Prostate gland (tissue), 2 donors: ENCODE results near the gene TAPBP. TPM values are rescaled to one million over a fixed set of nuclear protein-coding genes. Genes with fewer than 3 reads are reported as not detected.
A peak's percentile ranks its signal among the peaks of the same experiment; 100 is the strongest.
"Not testable (repeated sequence)": the region's sequence is repeated elsewhere in the genome, so short reads cannot be mapped to it uniquely, and the experiment has no call there.

ENCODE experiments used
- DNase-seq: peaks from one replicate; pipeline ENCODE4 v3.0.0-alpha.2; 2019; ENCODE audit warnings: low spot score
- H3K27ac ChIP-seq, 2 donors: fragments of 200-600 bp; sonication (generic); 2 replicates each; pipeline ENCODE4 v1.5.1; 2017 to 2019
- H3K27me3 ChIP-seq: fragments of 200-600 bp; sonication (generic); replicated peaks from 2 replicates; pipeline ENCODE4 v1.5.1; 2019; ENCODE audit not compliant: insufficient read depth
- H3K36me3 ChIP-seq, 2 donors: fragments of 200-600 bp; sonication (generic); 1 replicate in 1 of 2; 2 replicates in 1 of 2; pipeline versions ENCODE4 v1.5.1 to v1.8.1; 2017 to 2019
- H3K4me1 ChIP-seq: fragments of 200-600 bp; sonication (generic); replicated peaks from 2 replicates; pipeline ENCODE4 v1.5.1; 2019
- H3K4me3 ChIP-seq, 2 donors: fragments of 200-600 bp; sonication (generic); 2 replicates each; pipeline ENCODE4 v1.5.1; 2017 to 2019
- H3K9me3 ChIP-seq: fragments of 200-600 bp; sonication (generic); 2 replicates; pipeline ENCODE4 v1.5.1; 2017
- POLR2A ChIP-seq: fragments of 450-650 bp; IDR thresholded peaks from one replicate; pipeline ENCODE4 v1.6.1; 2016; ENCODE audit warnings: antibody characterized with exemption, mild to moderate bottlenecking
- POLR2AphosphoS5 ChIP-seq: sonication (generic); formaldehyde crosslinking; IDR thresholded peaks from one replicate; pipeline ENCODE4 v1.6.1; 2017; ENCODE audit warnings: antibody characterized with exemption
- WGBS: methylation state at CpG from one replicate; pipeline ENCODE4 v1.1.5; 2018; 5-methylcytosine and 5-hydroxymethylcytosine counted together
- intact Hi-C: fragments of 100-400 bp; cut with DNase I; formaldehyde crosslinking; loops from one replicate; pipeline ENCODE4 v1.14.2; 2022
- total RNA-seq, 2 donors: library from RNA; depleted of rRNA; stranded (reverse); fragments of >200 nt; gene quantifications; one replicate each; pipeline ENCODE4 v1.1.0, GENCODE V29; 2016
- TF ChIP-seq, protein P1 (sequence below), 4 experiments: fragments of 200-600 bp in 2 of 4; fragments of 450-650 bp in 2 of 4; sonication (generic) in 2 of 4; IDR thresholded peaks; 1 replicate in 3 of 4; 2 replicates in 1 of 4; pipeline ENCODE4 v1.5.1; 2016 to 2019; ENCODE audit warnings: antibody characterized with exemption in 4 of 4, mild to moderate bottlenecking in 2 of 4, moderate library complexity in 2 of 4

TAPBP gene
- 100 to 1,000 TPM; 190 to 192 TPM for total RNA-seq

DNA sequence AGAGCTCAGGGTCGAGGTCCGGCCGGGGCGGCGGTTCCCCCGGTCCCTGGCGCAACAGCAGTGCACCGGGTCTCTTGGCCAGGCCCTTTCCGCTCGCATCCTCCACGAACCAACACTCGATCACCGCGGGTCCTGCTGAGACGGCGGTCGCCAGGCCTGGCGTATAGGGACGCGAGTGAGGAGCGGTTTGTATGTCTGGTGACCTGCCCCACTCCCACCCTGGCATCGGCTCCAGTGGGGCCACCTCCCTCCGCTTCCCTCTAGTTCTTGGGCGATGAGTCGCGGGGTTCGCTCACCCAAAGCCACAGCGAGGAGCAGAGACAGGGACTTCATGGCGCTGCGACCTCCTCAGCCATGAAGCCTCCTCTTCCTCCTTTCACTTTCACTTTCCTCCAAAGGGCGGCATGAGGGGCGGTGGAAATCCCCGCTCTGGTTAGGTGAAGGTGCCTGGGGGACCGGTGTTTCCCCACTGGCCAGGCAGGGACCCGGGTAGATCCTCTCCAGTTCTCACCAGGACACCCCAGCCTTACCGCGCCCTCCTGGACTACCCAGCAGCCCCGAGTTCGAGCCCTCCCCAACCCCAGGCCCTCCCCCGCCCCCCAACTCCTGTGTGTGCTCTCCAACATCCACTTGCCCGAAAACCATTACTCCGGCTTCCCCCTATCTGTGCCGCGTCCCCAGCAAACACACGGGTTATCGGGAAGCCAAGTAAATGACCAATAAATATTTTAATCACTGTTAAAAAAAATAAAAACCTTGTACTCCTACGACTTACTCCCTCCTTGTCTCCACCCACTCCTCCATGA, at the start of gene TAPBP:
TSS of gene TAPBP (minus strand) at position 370 of the 806 bp plus-strand sequence. CDS start at position 333, 37 bp downstream.
- Histone ChIP-seq H3K4me1 (peaks cover 7% of the 10 kb centered on the region), H3K36me3 (no peaks in the 10 kb centered on the region)

DNA sequence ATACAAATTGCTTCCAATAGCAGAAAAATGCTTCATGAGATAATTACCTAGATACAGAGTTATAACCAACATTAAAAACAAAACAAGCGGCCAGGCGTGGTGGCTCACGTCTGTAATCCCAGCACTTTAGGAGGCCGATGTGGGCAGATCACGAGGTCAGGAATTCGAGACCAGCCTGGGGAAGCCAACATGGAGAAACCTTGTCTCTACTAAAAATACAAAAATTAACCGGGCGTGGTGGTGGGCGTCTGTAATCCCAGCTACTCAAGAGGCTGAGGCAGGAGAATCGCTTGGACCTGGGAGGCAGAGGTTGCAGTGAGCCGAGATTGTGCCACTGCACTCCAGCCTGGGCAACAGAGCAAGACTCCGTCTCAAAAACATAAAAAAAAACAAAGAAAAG, 49.6 kb upstream of the TAPBP start:
- H3K27ac ChIP-seq, H3K4me1 ChIP-seq, H3K36me3 ChIP-seq, intact Hi-C loops, H3K27me3 ChIP-seq, DNase-seq, H3K9me3 ChIP-seq, H3K4me3 ChIP-seq: not testable (repeated sequence)
- 76% methylated on average over 12 of the region's 12 CpGs for WGBS

More for the DNA sequence above, at the start of gene TAPBP:
- DNase-seq, result peak; percentile 61
- Histone ChIP-seq H3K27me3 (no peaks in the 10 kb centered on the region), H3K9me3 (no peaks in the 10 kb centered on the region), H3K27ac (peak within 1 kb of the TSS; percentile 96 to 99), H3K4me3 (peak within 1 kb of the TSS; percentile 72 to 87)
- intact Hi-C loops, result no loop called here
- WGBS, result 1% methylated on average over 47 of the region's 47 CpGs
- TF ChIP-seq, protein P1, sequence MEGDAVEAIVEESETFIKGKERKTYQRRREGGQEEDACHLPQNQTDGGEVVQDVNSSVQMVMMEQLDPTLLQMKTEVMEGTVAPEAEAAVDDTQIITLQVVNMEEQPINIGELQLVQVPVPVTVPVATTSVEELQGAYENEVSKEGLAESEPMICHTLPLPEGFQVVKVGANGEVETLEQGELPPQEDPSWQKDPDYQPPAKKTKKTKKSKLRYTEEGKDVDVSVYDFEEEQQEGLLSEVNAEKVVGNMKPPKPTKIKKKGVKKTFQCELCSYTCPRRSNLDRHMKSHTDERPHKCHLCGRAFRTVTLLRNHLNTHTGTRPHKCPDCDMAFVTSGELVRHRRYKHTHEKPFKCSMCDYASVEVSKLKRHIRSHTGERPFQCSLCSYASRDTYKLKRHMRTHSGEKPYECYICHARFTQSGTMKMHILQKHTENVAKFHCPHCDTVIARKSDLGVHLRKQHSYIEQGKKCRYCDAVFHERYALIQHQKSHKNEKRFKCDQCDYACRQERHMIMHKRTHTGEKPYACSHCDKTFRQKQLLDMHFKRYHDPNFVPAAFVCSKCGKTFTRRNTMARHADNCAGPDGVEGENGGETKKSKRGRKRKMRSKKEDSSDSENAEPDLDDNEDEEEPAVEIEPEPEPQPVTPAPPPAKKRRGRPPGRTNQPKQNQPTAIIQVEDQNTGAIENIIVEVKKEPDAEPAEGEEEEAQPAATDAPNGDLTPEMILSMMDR (IDR thresholded peaks at IDR 0.05), result no peak
- TF ChIP-seq POLR2A, result peak; percentile 68
- peak; percentile 70 for TF ChIP-seq POLR2AphosphoS5

DNA sequence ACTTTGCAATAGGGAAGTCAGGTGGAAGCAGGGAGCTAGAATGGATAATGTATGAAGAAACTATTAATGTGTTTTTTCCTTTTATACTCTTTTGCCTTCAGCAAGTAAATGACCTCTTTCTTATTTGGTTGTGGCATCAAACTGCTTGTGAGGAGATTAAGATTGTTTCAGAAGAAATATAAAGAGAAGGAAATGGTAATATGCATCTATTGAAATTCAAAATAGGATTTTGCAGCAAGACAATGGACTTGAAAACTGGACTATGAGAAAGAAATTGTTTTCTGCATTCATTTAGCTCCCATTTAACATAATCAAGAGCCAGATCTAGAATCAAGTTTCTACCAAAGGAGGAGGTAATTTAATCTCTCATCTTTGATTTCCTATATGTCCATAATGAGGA, 45.5 kb upstream of the TAPBP start:
- intact Hi-C loops, result no loop called here
- Histone ChIP-seq H3K27me3 (no peaks in the 10 kb centered on the region), H3K27ac (no peak overlapping the region), H3K4me1 (no peaks in the 10 kb centered on the region), H3K9me3 (no peaks in the 10 kb centered on the region), H3K36me3 (no peaks in the 10 kb centered on the region), H3K4me3 (no peak overlapping the region)
- TF ChIP-seq, protein P1 (IDR thresholded peaks at IDR 0.05), result no peak
- TF ChIP-seq POLR2A (no peak), POLR2AphosphoS5 (no peak)
- no peak for DNase-seq

DNA sequence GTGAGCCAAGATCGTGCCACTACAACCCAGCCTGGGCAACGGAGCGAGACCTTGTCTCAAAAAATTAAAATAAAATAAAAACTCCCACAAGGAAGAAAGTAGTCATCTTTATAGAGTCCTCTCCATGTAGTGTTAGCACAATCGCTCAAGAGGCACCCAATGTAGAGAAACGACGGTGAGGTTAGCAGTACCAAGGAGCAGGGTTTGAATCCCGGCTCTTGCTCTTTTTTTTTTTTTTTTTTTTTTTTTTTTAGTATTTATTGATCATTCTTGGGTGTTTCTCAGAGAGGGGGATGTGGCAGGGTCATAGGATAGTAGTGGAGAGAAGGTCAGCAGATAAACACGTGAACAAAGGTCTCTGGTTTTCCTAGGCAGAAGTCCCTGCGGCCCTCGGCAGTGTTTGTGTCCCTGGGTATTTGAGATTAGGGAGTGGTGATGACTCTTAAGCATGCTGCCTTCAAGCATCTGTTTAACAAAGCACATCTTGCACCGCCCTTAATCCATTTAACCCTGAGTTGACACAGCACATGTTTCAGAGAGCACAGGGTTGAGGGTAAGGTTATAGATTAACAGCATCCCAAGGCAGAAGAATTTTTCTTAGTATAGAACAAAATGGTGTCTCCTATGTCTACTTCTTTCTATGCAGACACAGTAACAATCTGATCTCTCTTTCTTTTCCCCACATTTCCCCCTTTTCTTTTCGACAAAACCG, 43.4 kb upstream of the TAPBP start:
- peak overlapping the region in 1 of 2 donors; percentile 21 for H3K27ac ChIP-seq
- H3K27me3 ChIP-seq, DNase-seq, H3K36me3 ChIP-seq, H3K9me3 ChIP-seq, H3K4me1 ChIP-seq, intact Hi-C loops, H3K4me3 ChIP-seq: not testable (repeated sequence)
- TF ChIP-seq POLR2AphosphoS5, result peak; percentile 27
- WGBS, result 65% methylated on average over 13 of the region's 13 CpGs

DNA sequence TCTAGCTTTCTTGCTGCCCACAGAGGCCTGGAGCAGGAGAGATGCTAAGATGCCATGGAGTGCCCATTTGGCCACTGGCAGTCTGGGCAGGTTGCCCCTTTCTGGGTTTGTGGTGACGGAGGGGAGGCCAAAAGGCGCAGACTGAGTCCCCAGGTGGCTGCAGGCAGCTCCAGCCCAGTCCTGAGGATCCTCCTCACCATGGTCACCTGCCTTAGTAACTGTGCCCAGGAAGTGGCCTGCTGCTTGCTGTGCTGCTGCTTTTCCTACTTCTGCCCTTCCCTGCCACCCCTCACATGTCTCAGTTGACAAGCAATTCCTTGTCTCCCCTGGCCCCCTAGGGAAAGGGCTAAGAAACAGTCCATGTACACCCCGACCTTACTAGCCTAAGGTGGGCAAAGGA, 42.4 kb upstream of the TAPBP start:
- intact Hi-C loops, result no loop called here
- H3K27ac ChIP-seq, result peak overlapping the region in 1 of 2 donors; percentile 21
- H3K4me3 ChIP-seq, result no peak overlapping the region
- no peaks in the 10 kb centered on the region for H3K27me3 ChIP-seq
- no peaks in the 10 kb centered on the region for H3K4me1 ChIP-seq
- 80% methylated on average over 3 of the region's 3 CpGs for WGBS
- no peaks in the 10 kb centered on the region for H3K9me3 ChIP-seq
- no peak for DNase-seq
- no peak for TF ChIP-seq POLR2AphosphoS5
- TF ChIP-seq, protein P1 (IDR thresholded peaks at IDR 0.05), result no peak
- no peak for TF ChIP-seq POLR2A
- no peaks in the 10 kb centered on the region for H3K36me3 ChIP-seq

DNA sequence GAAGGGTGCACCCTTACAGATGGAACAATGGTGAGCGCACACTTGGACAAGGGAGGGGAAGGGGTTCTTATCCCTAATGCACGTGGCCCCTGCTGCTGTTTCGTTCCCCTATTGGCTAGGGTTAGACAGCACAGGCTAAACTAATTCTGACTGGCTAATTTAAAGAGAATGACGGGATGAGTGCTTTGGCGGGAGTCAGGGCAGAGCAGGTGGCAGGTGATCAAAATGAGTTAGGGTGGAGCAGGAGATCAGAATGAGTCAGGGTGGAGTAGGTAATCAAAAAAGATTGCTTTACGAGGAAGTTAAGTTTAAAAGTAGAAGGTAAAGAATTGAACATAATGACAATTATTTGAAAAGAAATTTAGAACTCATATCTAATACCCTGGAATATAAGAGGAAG, 42.0 kb upstream of the TAPBP start:
- DNase-seq, H3K4me3 ChIP-seq, intact Hi-C loops, H3K4me1 ChIP-seq, H3K36me3 ChIP-seq, H3K9me3 ChIP-seq, H3K27me3 ChIP-seq: not testable (repeated sequence)
- WGBS, result 80% methylated on average over 6 of the region's 6 CpGs
- peak overlapping the region in 1 of 2 donors; percentile 21 for H3K27ac ChIP-seq
